NB4 (cell line): ENCODE results near the gene TASP1.
"Not testable (repeated sequence)": the region's sequence is repeated elsewhere in the genome, so short reads cannot be mapped to it uniquely, and the experiment has no call there.

Experiments
- DNase-seq: peaks from one replicate; pipeline ENCODE4 v3.0.0; 2010; ENCODE audit warnings: low read depth
- H3K4me3 ChIP-seq: one replicate; pipeline ENCODE4 v1.5.1; 2011; ENCODE audit warnings: mild to moderate bottlenecking, low read depth, low read length, moderate library complexity
- CTCF ChIP-seq: IDR thresholded peaks from one replicate; pipeline ENCODE4 v1.5.1; 2012; ENCODE audit warnings: low read depth, low read length
- MAX ChIP-seq: IDR thresholded peaks from 2 replicates; pipeline ENCODE4 v1.6.1; 2011; ENCODE audit warnings: low read depth, low read length
- MYC ChIP-seq: IDR thresholded peaks from 2 replicates; pipeline ENCODE4 v1.6.1; 2011; ENCODE audit warnings: low read depth, low read length
- POLR2A ChIP-seq: IDR thresholded peaks from 2 replicates; pipeline ENCODE4 v1.6.1; 2011; ENCODE audit warnings: mild to moderate bottlenecking; ENCODE audit not compliant: insufficient read length; ENCODE audit errors: extremely low read depth

TASP1 gene

GRCh38 chr20:13382786-13383185 lies 255.9 kb downstream of the TASP1 start:
- no peak for DNase-seq
- TF ChIP-seq MYC (no peak), CTCF (no peak), MAX (no peak), POLR2A (no peak)
- no peak overlapping the region for H3K4me3 ChIP-seq

GRCh38 chr20:13380497-13381229 lies 258.1 kb downstream of the TASP1 start:
- H3K4me3 ChIP-seq, DNase-seq: not testable (repeated sequence)

GRCh38 chr20:13373400-13373799 lies 265.3 kb downstream of the TASP1 start:
- no peak for DNase-seq
- TF ChIP-seq MYC (no peak), CTCF (no peak), POLR2A (no peak), MAX (no peak)
- no peak overlapping the region for H3K4me3 ChIP-seq

- TF ChIP-seq MYC (no peak), MAX (no peak), CTCF (no peak), POLR2A (no peak)
- H3K4me3 ChIP-seq: no peak overlapping the region
- DNase-seq: no peak
Measured at GRCh38 chr20:13364278-13365170, 274.2 kb downstream of the TASP1 start.

- no peak for DNase-seq
- TF ChIP-seq MAX (no peak), CTCF (no peak), POLR2A (no peak), MYC (no peak)
- H3K4me3 ChIP-seq: no peak overlapping the region
Measured at GRCh38 chr20:13363473-13363872, 275.3 kb downstream of the TASP1 start.

- H3K4me3 ChIP-seq, DNase-seq: not testable (repeated sequence)
Measured at GRCh38 chr20:13362165-13362564, 276.6 kb downstream of the TASP1 start.

- H3K4me3 ChIP-seq, DNase-seq: not testable (repeated sequence)
Measured at GRCh38 chr20:13358936-13359335, 279.8 kb downstream of the TASP1 start.

GRCh38 chr20:13357782-13358181 lies 280.9 kb downstream of the TASP1 start:
- not testable (repeated sequence) for DNase-seq, H3K4me3 ChIP-seq
